GM15510 (cell line): ENCODE results near the gene FOXC1.

ENCODE experiments used
- POLR2A ChIP-seq: IDR thresholded peaks from 3 replicates; pipeline ENCODE4 v1.6.1; 2011; ENCODE audit warnings: borderline replicate concordance; ENCODE audit not compliant: insufficient read length; ENCODE audit errors: extremely low read depth

Gene FOXC1

DNA sequence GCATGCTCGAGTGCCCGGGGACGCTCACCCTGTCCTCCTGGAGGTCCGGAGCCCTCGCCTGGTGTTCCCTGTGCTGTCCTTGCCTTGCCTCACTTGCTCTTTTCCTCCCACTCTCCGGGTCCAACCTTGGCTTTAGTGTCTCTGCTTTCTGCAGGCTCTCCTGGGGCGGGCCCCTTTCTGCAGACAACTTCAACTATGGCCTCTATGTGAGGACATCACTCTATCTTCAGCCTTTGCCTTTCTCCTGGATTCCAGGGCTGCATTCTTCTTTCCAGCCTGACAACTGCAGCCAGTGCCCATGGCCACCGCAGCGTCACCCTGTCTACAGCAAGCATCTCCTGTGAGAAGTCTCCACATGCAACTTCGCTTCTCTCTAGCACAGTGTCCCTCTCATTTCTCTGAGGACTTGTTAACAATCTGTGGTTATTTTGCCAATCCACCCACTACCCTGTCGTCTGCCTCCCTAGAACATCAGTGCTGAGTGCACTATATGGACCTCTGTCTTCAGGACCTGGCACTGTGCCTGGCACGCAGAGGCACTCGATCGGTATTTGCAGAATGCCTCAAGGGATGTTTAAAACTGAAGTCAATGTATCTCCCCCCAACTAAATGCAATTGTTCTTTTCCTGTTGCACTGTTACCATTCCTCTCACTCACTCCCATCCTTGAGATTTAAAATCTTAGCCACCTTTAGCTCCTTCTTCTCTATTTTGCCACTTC, 35.9 kb downstream of the FOXC1 start:
- no peak for TF ChIP-seq POLR2A

DNA sequence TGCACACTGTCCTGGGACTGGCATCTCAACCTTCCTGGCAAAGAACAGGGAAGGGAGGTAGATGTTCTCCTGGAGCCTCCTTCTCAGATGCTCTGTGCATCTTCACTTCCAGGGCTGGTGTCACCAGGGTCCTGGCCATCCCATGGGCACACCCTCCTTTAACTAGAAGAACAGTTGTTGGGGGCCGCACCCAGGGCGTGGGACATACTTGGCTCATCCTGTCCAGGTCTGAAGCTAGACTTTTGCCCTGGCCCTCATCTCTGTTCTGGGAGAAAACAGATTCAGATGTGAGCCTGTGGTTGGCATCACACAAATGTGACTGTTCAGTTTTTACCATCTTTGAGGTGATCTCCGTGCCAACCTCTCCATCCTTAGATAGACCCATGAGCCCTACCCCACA, 41.6 kb downstream of the FOXC1 start:
- TF ChIP-seq POLR2A = no peak

DNA sequence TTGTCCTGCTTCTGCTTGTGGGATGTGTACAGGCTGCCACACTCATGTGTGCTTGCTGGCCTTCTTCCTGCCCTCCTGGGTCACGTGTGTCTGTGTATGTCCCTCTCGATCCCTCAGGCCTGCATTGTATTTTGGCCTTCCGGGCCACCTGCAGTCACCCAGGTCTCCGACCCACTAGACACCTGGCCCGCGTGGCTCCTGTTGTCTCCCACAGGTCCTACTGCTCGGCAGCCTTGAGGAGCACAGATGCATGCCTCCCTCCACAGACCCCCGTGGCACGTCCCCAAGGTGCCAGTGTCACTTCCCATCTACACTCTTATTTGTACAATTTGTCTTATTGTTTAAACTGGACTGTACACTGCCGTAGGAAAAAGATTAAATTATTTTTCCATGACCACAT, 43.1 kb downstream of the FOXC1 start:
- no peak for TF ChIP-seq POLR2A

DNA sequence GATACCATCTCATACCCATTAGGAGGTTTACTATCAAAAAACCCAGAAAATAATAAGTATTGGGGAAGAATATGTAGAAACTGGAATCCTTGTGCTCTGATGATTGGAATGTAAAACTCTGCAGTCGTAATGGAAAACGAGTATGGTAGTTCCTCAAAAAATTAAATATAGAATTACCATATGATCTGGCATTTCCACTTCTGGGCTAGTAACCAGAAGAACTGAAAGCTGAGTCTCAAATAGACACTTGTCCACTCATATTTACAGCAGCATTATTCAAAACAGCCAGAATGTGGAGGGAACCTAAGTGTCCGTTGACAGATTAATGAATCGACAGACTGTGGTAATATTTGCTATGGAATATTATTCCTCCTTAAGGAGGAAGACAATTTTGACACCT, 44.3 kb downstream of the FOXC1 start:
- TF ChIP-seq POLR2A = no peak

DNA sequence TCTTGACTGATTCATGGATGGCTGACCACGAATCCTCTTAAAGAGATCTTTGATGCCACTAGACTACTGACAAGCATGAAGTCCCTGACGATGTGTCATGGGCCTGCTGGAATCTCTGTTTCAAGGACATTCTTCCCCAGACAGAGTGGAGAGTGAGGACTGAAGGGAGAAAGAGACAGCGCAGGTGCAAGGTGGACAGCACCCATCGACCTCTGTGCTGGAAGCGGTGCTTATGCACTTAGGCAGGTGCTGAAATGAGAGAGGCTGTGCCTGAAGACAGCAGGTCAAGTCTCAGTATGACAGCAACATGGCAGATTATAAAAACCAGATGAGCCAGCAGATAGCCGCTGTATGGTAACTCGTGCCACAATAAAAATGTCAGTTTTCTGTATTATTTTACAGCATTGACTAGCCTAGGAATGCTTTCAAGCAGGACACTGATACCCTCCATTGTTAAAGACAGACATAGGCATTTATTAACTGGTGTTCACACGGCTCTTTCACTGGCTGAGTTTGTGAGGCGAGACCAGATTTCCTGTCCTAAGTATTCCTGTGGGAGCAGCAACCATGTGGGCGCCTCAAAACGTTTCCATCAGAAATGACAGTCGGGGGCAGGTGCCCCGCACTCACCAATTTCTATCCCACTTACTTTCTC, 47.5 kb downstream of the FOXC1 start:
- TF ChIP-seq POLR2A = no peak

DNA sequence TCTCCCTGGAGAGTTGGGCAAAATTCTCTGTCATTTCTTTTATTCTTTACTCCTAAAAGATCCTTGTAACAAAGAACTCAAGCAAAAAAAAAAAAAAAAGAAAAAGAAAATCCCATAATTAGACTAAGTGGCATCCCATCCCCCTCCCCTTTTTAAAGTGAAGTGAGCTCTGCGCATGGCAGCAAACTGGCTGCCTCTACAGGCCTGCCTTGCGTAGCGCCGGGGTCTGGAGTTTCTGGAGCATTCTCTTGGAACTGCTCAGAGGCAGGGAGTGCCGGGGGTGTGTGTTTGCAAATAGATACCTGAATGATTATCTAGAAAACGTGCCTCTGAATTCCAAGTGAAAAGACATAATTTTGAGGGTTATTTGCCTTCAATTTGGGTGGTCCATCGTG, 48.1 kb downstream of the FOXC1 start:
- no peak for TF ChIP-seq POLR2A

DNA sequence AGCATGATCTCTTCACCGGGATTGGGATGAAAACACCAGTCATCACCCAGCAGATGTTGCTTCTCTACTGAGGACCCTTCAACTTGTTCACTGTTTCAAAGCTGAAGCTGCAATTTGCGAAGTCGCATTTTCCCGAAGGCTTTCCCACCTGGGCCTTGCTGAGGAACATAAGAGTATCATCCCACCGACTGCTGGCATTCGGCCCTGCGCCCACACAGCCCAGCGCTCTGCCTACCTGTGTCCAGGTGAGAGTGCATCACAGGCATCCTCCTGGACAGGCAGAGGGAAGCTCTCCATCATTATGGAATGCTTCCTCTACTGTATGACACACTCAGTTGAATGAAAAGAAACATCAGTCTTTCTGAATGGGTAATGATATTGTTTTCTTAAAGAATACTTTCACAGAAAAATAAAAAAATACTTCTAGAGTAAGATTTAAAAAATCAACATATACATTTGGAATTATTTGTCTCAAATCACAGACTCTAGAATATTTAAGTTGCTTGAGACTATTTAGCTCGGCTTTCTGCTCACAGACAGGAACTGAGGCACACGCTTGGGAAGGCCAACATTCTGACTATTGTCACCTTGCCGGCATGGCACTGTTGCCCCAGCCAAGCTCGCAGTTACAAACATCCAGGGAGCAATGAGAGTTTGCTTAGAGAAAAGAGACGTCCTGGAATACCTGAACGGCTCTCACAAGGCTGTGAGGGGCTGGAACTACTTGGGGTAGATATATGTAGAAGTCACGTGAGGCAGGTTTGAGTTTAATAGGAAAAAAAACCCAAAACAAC, 48.7 kb downstream of the FOXC1 start:
- no peak for TF ChIP-seq POLR2A

DNA sequence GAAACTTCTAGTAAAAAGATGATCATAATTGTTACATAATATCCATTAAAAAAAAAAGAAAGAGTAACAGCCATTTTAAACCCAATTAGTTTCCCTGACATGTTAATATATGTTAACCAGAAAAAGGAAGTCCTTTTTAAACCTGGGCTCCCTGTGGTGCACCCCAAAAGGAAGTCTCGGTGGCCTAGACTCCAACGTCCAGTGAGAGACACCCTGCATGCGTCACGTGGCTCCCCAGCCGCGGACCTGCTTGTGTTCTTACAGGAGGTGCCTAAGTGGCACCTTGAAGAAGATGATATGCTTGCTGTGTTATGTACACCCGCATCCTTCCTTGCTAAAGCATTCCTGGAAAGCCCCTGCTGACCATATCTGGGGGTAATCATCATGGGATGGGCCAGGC, 50.1 kb downstream of the FOXC1 start:
- no peak for TF ChIP-seq POLR2A

DNA sequence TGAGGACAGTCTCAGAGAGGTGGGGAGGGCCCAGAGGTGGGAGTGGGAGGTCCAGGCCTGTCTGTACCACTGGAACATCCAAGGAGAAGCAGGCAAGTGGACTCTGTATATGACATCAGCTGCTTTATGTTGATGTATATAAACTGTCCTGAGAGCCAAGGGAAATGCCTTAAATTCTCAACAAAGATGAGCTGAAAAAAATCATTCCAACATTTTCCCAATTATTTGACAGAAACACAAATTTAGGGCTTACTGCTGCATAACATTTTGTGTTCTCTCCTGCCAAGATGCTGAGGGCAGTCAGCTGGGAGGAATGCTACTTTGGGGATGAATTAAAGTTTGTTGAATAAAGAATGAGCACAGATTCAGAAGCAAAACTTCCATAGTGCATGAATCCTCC, 52.8 kb downstream of the FOXC1 start:
- no peak for TF ChIP-seq POLR2A
